OCI-M1 (cell line): Measurements from ENCODE around the gene MOCS1.
"Not testable (repeated sequence)": the region's sequence is repeated elsewhere in the genome, so short reads cannot be mapped to it uniquely, and the experiment has no call there.

Source experiments
- DNase-seq: peaks from one replicate; lab custom pipeline; 2025; lab: John Stamatoyannopoulos, UW

The MOCS1 gene

DNA sequence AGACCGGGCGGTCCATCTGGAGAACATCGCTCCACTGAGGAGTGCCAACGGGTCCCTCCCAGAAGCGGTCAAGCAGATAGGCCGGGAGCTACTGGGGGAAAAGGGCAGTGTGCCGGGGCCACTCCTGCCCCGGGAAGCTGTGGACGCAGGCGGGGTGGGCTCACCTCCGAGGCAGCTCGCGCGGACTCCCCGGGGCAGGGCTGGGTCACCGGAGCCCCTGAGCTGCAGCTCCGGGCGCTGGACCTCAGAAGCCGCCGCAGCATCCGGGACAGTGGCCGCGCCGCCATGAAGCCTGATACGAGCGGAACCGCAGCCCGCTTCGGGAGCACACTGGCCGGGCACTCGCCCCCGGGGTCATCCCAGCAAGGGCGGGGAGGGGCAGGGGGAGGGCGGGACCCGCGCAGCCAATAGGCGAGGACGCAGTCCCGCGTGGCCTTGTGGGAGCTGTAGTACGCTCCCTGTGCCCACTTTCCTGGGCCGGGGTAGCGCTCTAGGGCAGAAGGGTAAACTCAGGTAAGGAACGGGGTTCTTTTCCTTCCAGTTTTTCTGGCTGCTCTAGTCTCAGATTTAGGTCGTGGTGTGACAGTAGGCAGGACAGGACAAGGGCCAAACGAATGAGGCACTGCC, at the start of gene MOCS1:
MOCS1 (minus strand) TSS at position 332 of the 627 bp plus-strand sequence; CDS start at position 287, 45 bp downstream.
- no peak for DNase-seq

DNA sequence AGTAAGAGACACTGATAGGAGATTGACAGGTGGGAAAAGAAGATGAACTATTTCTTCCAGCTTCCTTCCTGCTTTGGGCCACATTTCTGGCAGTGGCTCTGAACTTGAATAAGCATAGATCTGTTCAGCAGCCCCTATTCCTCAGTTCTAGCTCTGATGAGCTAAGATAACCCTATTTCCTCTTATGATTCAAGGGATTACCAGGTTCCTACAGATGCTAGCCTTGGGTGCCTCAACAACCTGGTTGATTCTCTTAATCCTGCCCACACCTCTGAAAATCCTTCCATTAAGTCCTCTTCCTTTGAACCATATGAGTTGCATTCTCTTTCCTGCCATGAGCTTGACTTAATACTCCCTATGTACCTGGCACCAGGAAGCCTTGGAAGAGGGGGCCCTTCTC, 49.8 kb upstream of the MOCS1 start:
- no peak for DNase-seq

DNA sequence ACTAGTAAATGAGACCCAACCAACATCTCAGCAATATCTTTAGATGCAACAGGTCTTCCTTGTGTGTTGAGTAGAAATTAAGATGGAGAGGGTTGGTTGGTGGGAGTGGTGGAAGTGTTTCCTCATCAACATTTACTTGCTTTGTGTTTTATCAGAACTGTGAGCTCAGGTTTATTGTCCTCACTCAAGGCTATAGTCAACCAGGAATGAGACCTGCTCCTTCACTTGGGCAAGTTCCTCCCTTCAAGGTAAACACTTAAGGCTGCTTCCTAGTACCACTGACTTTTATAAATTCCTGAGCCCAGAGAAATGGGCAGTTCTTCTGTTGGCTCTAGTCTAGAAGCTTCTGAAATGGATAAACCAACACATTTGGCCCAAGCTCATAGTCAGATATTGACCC, 48.9 kb upstream of the MOCS1 start:
- no peak for DNase-seq

DNA sequence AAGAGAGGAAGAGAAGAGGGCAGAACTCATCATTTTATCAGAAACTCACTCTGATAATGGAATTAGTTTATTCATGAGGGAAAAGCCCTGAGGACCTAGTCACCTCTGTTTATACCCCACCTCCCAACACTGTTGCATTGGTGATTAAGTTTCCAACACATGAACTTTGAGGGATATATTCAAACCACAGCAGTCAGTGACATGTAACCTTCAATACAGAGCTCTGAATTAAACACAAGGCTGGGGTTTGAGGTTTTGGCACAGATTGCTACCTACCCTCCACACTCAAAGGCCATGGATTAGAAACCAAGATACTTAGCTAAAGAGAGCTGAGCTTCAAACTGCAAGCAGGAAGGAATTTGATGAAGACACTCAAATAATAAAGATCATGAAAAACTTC, 48.5 kb upstream of the MOCS1 start:
- DNase-seq: no peak

DNA sequence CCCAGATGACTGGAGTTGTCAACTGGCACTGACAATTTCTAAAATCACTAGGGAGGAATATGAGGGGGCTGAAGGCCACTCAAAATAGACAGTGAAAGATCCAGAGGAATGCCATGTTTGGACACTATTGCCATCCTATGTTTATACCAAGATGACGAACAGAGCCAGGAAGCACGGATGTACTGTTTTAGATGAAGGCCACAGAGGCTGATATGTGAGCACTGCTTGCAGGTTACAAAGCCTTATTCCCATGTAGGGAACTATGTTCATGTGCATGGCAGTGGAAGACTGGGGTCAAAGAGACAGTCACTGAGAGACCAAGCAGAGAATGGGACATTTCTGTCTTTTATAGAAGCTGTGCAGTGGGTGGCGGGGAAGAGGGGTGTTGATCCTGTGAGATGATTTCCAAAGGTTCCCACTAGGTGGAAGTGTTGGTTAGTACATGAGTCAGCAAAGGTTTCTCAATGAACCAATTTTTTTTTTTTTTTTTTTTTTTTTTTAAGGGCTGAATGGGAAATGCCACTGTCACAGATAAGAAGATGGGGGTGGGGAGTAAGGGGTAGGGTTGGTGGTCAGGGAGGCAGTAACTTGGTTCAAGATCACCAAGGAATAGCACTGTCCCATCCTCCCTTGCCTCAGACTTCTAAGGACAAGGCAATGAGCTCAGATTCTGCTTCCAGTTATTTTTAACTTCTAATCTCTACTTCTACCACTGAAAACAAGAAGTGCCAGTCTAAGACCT, 46.7 kb upstream of the MOCS1 start:
- peak; percentile 93 for DNase-seq

DNA sequence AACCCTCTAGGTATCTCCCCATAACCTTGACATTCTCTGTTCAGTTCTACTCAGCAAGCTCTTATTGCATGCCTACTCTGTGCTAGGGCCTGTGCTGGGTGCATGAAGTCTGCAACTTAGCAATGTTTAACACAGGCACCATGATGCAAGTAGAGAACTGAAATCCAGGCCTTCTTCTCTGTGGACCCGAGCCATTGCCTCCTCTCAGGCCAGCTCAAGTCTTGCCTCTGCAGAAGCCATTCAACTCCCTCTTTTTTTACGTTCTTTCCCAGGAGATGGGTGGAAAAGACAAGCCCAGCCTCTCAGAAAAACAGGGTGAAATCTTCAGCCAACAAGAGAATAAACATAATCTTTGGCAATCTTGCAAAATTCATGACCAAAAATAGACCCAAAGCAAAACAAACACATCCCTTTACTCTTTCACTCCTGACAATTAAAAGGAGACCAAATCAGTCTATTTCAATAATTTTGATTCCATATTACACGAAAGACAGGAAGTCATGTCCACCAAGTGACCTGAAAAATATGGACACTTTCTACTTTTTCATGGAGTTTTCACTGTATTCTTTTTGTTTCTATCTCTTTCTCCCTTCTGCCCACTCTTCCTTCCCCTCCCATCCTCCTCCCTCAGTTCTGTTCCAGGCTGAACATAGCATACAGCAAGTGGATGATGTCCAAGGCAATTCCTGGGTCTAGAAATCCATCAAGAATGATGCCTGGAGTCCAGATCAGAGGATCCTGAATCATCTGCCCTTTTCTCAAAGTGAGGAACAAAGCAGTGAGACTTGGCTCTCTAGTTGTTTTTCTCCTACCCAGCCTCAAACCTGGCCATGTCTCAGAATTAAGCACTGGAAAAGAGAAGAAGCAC, 45.4 kb upstream of the MOCS1 start:
- no peak for DNase-seq

DNA sequence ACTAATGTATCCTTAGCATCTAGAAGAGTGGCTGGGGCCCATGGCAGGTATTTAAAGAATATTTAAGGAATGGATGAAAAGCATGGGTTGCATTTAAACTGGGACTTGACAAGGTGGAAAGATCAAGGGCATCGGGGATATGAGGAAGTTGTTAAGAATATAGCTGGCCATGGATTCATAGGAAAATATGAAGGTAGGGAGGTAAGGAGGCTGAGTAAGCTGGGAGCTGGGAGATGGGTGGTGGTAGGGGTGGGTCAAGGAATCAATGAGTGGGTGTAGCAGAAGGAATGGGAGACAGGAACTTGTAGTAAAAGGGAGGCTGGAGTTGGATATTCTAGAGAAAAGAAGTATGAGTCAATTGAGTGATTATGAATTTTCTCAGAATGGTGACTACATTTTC, 44.0 kb upstream of the MOCS1 start:
- no peak for DNase-seq

DNA sequence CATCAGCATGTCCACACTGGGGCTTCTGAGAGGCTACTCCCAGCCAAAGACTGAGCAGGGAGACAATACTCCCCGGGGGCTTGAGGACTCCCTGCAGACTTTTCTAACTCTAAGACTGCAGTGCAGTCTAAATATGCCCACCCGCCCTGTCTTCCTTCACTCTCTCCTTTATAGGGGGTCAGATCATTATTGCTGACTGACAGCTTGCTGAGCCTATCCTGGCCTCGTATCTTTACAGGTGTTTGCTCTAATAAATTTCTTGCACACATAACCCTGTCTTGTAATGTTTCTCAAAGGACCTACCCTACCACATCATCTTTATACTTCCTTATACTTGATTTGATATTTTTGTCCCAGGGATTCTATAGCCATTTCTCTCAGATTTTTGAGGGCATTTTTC, 39.4 kb upstream of the MOCS1 start:
- no peak for DNase-seq

DNA sequence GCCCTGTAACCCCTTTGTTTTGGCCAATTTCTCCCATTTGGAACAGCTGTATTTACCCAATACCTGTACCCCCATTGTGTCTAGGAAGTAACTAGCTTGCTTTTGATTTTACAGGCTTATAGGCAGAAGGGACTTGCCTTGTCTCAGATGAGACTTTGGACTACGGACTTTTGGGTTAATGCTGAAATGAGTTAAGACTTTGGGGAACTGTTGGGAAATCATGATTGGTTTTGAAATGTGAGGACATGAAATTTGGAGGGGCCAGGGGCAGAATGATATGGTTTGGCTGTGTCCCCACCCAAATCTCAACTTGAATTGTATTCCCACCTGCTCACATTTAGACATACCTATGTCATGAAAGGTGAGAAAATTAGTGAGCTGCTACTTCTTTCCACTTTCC, 38.5 kb upstream of the MOCS1 start:
- not testable (repeated sequence) for DNase-seq

DNA sequence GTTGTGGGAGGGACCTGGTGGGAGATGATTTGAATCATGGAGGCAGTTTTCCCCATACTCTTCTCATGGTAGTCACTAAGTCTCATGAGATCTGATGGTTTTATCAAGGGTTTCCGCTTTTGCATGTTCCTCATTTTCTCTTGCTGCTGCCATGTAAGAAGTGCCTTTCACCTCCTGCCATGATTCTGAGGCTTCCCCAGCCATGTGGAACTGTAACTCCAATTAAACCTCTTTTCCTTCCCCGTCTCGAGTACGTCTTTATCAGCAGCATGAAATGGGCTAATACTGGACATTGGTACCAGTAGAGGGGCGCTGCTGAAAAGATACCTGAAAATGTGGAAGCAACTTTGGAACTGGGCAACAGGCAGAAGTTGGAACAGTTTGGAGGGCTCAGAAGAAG, 36.9 kb upstream of the MOCS1 start:
- DNase-seq: not testable (repeated sequence)

DNA sequence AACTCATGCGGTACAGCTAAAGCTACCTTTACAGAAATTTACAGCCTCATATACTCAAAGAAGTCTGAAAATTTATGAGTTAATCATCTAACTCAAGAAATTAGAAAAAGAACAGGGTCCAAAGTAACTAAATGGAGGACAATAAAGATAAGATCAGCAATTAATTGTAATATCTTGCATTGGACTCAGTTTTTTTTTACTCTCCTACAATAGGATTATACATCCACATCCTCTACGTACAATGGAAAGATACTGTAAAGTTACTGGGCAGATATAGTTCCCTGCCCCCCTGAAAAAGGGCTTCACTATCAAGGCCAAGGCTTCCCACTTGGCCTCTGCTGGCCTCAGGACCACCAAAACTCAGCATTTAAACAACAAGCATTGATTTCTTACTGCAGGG, 31.5 kb upstream of the MOCS1 start:
- no peak for DNase-seq

DNA sequence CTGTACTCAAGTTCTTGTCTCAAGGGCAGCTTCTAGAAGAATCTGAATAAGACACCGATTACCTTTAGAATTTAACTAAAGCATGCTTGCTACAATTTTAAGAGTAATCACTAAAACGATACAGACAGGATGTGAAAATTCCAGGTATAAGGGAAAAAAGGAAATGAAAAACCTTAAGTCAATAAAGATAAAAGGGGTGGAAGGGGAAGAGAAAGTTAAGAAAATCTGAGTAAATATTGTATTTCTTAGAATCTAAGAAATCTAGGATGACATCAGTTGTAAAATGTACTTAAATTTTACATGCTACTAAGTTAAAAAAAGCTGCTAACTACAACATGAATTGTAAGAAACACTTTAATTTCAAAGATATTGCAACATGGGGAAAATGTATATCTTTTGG, 30.3 kb upstream of the MOCS1 start:
- DNase-seq: no peak

DNA sequence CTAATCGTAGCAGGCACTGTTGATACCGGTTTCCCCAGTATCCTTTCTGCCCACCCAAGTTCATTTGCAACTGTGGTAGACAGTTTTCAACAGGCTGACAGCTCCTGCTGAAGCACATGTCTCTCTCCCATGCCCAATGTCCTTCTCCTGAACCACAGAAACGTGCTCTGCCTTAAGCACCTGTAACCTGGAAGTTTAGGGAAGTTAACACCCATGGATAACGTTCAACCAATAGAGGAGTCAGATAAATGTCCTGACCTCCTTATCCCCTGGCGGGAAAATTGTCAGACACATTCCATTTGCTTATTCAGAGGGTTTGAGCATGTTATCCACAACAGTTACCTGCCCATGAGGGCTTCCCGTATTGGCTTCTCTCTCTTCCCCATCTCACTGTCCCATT, 29.8 kb upstream of the MOCS1 start:
- DNase-seq: no peak

DNA sequence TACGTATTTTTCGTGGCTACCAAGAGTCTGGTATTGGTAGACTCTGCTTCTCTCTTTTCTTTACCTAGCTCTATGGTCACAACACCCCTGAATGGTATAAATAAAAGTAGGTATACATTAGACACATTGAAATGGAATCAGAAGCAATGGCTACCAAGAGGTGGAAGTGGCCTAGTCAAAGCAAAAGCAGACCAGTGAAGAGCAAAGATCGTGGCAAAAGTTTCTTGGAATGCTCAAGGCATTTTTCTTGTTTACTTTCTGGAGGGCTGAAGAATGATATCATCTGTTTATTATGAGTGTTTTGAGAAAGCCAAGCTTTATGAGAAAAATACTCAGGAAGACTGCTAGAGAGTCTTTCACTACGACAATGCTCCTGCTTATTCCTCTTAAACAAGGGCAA, 28.6 kb upstream of the MOCS1 start:
- DNase-seq: no peak

DNA sequence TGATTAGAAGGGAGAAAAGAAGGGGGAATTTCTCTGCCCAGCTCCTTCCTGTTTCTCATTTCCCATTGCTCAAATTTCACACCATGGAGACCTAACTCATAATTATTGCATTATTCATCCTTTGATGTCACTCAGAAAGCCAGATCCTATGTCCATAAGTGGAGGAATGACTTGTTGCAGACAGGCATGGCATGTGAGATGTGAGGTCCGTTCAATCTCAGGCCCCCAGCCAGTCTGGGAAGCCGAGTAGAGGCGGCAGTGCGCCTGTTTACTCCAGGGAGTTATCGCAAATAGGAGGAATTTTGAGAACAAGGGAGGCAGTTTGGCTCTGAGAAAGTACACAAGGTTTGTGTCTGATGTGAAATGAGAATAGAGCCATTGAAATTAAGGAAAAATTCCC, 26.9 kb upstream of the MOCS1 start:
- no peak for DNase-seq

DNA sequence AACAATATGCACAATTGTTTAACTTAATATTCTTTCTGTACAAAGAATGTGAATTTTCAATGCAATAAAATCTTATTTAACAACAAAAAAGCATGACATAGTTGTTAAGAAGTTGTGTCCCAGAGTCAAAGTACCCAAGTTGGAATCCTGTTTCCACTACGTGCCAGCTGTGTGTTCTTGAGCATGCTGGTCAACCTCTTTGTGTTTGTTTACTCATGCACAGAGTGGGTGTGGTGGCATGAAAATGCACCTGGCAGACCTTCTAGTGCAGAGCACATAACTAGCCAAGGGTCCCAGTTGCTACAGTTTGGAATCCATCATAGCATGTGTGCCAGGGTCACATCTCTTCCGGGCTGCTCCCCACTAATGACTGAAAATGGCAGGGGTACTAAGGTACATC, 24.7 kb upstream of the MOCS1 start:
- no peak for DNase-seq

DNA sequence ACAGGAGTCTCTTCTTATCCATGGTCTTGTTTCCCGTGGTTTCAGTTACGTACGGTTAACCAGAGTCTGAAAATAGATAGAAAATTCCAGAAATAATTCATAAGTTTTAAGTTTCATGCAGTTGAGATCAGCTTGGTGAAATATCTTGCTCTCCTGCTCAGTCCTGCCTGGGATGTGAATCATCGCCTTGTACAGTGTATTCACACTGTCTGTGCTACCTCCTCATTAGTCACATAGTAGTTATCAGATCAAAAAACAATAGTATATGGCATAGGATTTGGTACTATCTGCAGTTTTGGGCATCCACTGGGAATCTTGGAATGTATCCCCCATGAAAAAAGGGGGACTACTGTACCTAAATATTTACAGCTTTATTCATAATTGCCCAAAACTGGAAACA, 22.7 kb upstream of the MOCS1 start:
- no peak for DNase-seq

DNA sequence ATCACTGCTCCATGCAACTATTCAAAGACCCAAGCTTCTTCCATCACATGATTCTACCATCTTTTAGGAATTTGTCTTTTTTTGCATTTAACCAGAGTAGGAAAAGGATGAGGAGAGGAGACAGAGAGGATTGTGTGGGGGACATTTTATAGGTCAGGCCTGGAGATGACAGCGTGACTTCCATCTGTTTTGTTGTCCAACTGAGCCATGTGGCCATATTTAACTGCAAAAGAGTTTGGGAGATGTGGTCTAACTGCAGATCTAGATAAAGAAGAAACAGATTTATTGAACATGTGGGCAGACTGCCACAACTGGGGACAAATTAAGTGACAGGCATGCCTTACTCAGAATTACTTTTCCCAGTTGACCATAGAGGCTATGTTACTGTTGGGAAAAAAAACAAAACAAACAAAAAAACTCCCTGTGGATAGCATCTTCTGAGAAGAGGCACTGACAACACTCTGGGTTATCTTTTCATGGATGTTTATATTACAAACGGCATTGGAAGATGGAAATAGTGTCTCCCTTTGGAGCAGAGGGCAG, 18.9 kb upstream of the MOCS1 start:
- DNase-seq: no peak

DNA sequence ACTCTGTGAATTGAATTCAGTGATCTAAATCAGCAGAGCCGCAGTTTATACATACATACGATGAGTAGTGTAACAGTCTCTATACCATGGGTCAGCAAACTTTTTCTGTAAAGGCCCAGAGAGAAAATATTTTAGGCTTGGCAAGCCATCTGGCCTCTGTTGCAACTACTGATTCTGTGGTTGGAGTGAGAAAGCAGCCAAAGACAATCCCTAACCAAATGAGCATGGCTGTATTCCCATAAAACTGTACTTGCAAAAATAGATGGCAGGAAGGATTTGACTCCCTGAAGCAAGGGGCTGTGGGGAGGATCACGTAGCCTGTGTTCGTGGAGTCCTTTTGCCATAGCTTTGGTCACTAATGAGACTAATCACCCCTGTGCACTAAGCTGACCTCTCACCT, 17.9 kb upstream of the MOCS1 start:
- DNase-seq: no peak

DNA sequence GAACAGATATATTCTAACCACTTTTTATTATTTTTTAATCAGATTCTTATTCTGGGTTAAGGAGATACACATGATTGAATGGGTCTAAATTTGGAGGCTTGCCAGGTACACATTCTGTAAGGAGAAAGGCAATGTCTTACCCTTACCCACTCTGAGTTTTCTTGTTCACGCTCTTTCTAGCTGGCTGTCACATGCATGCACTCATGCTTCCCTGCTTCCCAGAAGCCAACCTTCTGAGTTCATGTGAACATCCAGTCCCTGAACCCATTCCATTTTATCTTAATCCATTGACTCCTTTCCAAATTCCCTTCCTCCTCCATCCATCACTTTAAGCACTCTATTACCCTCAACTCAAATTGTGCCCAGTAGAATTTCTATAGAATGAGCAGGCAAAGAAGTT, 17.5 kb upstream of the MOCS1 start:
- no peak for DNase-seq

DNA sequence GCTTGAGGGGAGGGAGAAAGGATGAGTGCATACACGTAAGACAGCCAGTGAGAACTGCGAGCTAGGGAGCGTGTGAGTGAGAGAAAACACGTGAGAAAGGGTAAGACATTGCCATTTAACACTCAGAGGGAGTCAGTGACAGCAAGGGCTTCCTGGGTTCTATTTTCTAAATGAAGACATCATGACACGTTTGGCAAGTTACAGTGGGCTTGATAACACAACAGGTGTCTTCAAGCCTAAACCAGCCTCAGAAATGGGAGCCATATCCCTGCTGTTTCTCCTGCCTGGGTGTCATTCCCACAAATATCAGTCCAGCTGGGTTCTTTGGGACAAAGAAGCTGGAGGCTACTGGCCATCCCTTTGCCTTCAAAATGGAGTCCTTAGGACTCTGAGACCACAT, 16.9 kb upstream of the MOCS1 start:
- DNase-seq: no peak

DNA sequence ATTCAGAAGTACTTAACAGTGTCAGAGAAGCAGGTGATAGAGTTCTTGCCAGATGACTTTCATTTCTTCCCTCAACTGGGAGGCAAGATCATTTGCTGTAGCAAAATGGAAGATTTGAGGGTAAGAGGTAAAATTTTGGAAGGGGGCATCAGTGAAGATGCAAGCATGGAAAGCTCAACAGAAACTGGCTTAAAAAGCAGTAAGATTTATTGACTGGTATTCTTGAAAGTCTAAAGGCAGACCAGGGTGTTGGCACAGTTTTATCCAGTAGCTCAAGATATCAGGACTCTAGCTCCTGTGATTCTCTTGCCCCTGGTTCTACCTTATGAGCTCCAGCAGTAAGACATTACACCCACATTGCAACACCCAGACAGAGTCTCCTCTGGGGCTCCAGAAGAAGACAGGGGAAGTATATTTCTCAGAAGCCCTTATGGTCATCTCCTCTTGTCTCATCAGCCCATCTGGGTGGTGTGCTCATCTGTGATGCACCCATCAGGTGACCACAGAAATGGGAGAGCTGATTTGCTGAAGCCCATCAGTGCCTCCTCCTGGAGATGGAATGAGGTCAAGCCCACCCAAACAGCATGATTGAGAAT, 16.0 kb upstream of the MOCS1 start:
- DNase-seq: peak; percentile 33
